COR-L47 (cell line): ENCODE results near the gene CCNI2.

Experiments
- DNase-seq: peaks from one replicate; lab custom pipeline; 2025; lab: John Stamatoyannopoulos, UW

CCNI2 gene

GRCh38 chr5:132750471-132751230 is 3.4 kb downstream of the CCNI2 start:
- DNase-seq = no peak

- DNase-seq = no peak
Measured at GRCh38 chr5:132751444-132751843, 4.2 kb downstream of the CCNI2 start.

- no peak for DNase-seq
Measured at GRCh38 chr5:132751971-132752580, 4.8 kb downstream of the CCNI2 start.

GRCh38 chr5:132752581-132753125 is 5.4 kb downstream of the CCNI2 start:
- no peak for DNase-seq

GRCh38 chr5:132753135-132753987 is 6.1 kb downstream of the CCNI2 start:
- no peak for DNase-seq

GRCh38 chr5:132754111-132754510 is 6.9 kb downstream of the CCNI2 start:
- no peak for DNase-seq

- no peak for DNase-seq
Measured at GRCh38 chr5:132754947-132755346, 7.7 kb downstream of the CCNI2 start.

GRCh38 chr5:132756542-132756941 is 9.3 kb downstream of the CCNI2 start:
- no peak for DNase-seq

- DNase-seq = no peak
Measured at GRCh38 chr5:132758451-132758850, 11.2 kb downstream of the CCNI2 start.

GRCh38 chr5:132759114-132760048 is 12.2 kb downstream of the CCNI2 start:
- no peak for DNase-seq

GRCh38 chr5:132760049-132760420 is 12.8 kb downstream of the CCNI2 start:
- no peak for DNase-seq

- DNase-seq = no peak
Measured at GRCh38 chr5:132760601-132761317, 13.5 kb downstream of the CCNI2 start.

GRCh38 chr5:132761321-132762240 is 14.4 kb downstream of the CCNI2 start:
- DNase-seq = no peak

GRCh38 chr5:132762246-132763000 is 15.2 kb downstream of the CCNI2 start:
- DNase-seq = no peak

- DNase-seq = no peak
Measured at GRCh38 chr5:132763181-132764036, 16.2 kb downstream of the CCNI2 start.

GRCh38 chr5:132764051-132764450 is 16.8 kb downstream of the CCNI2 start:
- no peak for DNase-seq

- no peak for DNase-seq
Measured at GRCh38 chr5:132764671-132765238, 17.5 kb downstream of the CCNI2 start.
